Myocyte (in vitro differentiated cells): ENCODE measurements around the gene KHDC3L. TPM values are rescaled to one million over a fixed set of nuclear protein-coding genes. Genes with fewer than 3 reads are reported as not detected.

Experiments
- total RNA-seq: library from RNA; depleted of rRNA; stranded (reverse); fragments of >200 nt; gene quantifications from 2 replicates; pipeline ENCODE4 v1.2.3, GENCODE V29; 2014

Gene KHDC3L
- total RNA-seq, 1 donor from 2014 or later: not detected

Other genes with a start within 250 kb of the KHDC3L start
- not detected in 2 replicates for gene KHDC1L, start 137.2 kb upstream of the KHDC3L start, total RNA-seq
- 1.5 and 2.8 TPM in 2 replicates for gene KHDC1, start 99.5 kb upstream of the KHDC3L start, total RNA-seq
- gene DPPA5, start 8.4 kb upstream of the KHDC3L start, total RNA-seq: not detected in 2 replicates
- not detected in 2 replicates for gene OOEP, start 7.2 kb downstream of the KHDC3L start, total RNA-seq
- gene DDX43, start 32.2 kb downstream of the KHDC3L start, total RNA-seq: not detected in 2 replicates
- 1.1 and 1.8 TPM in 2 replicates for gene CGAS, start 89.6 kb downstream of the KHDC3L start, total RNA-seq
- gene MTO1, start 99.1 kb downstream of the KHDC3L start, total RNA-seq: 19.8 and 26.0 TPM in 2 replicates
- 10,850 and 11,113 TPM in 2 replicates for gene EEF1A1, start 158.4 kb downstream of the KHDC3L start, total RNA-seq